ENCODE results near the gene FAM171A1. TPM values are rescaled to one million over a fixed set of nuclear protein-coding genes. Genes with fewer than 3 reads are reported as not detected.

FAM171A1 gene
- total and polyA plus RNA-seq, 8 donors: 12.4 to 34.1 (median 21.4) TPM

GRCh38 chr10:15238555-15239335, 132.3 kb downstream of the FAM171A1 start:
- Histone ChIP-seq H3K27ac (no peak overlapping the region), H3K27me3 (no peaks in the 10 kb centered on the region), H3K36me3 (no peaks in the 10 kb centered on the region), H3K9me3 (no peaks in the 10 kb centered on the region), H3K4me3 (no peak overlapping the region), H3K4me1 (no peaks in the 10 kb centered on the region)
- no peak for DNase-seq
- intact Hi-C loops (cut with DNase I): no loop called here
- TF ChIP-seq, protein P1, sequence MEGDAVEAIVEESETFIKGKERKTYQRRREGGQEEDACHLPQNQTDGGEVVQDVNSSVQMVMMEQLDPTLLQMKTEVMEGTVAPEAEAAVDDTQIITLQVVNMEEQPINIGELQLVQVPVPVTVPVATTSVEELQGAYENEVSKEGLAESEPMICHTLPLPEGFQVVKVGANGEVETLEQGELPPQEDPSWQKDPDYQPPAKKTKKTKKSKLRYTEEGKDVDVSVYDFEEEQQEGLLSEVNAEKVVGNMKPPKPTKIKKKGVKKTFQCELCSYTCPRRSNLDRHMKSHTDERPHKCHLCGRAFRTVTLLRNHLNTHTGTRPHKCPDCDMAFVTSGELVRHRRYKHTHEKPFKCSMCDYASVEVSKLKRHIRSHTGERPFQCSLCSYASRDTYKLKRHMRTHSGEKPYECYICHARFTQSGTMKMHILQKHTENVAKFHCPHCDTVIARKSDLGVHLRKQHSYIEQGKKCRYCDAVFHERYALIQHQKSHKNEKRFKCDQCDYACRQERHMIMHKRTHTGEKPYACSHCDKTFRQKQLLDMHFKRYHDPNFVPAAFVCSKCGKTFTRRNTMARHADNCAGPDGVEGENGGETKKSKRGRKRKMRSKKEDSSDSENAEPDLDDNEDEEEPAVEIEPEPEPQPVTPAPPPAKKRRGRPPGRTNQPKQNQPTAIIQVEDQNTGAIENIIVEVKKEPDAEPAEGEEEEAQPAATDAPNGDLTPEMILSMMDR (IDR thresholded peaks at IDR 0.05): no peak
- 85 to 88% methylated on average over 12 of the region's 12 CpGs for WGBS, 2 donors
- FAIRE-seq: no peak
- peak in 2 of 4 donors; percentile 52 to 55 for ATAC-seq

GRCh38 chr10:15237351-15237750, 133.7 kb downstream of the FAM171A1 start:
- Histone ChIP-seq H3K9me3 (no peaks in the 10 kb centered on the region), H3K4me3 (no peak overlapping the region), H3K27me3 (no peaks in the 10 kb centered on the region), H3K4me1 (no peaks in the 10 kb centered on the region), H3K27ac (peak overlapping the region in 2 of 4 donors; percentile 48 to 57), H3K36me3 (no peaks in the 10 kb centered on the region)
- DNase-seq: peak in 2 of 6 donors; percentile 40 to 55
- FAIRE-seq: no peak
- WGBS, 2 donors: 49 to 59% methylated on average over 5 of the region's 5 CpGs
- ATAC-seq: peak; percentile 78 to 93 (median 88)
- TF ChIP-seq, protein P1 (IDR thresholded peaks at IDR 0.05): no peak
- intact Hi-C loops (cut with DNase I): no loop called here

DNA sequence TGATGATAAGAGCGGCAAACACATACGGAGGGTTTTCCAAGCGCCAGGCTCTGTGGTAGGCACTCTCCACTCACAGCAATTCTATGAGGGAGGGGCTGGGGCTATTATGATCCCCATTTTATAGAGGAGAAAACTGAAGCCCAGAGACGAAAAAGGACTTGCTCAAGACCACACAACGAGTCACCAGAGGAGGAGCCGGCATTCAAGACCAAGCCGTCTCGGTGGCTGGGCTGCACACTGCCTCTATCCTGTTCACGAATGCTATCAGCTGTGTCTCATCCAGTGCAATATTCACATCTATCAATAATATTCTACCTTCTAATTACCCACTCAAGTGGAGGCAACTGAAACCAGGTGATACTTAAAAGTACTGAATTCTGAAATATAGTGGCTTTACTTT, 134.7 kb downstream of the FAM171A1 start:
- Histone ChIP-seq H3K27ac (no peak overlapping the region), H3K9me3 (no peaks in the 10 kb centered on the region), H3K4me1 (no peaks in the 10 kb centered on the region), H3K4me3 (no peak overlapping the region), H3K36me3 (no peaks in the 10 kb centered on the region), H3K27me3 (no peaks in the 10 kb centered on the region)
- TF ChIP-seq, protein P1 (IDR thresholded peaks at IDR 0.05): no peak
- FAIRE-seq (no peak), ATAC-seq (no peak), DNase-seq (no peak)
- WGBS, 2 donors: 91 to 94% methylated on average over 9 of the region's 9 CpGs
- intact Hi-C loops (cut with DNase I): no loop called here

- WGBS, 2 donors: 39 to 46% methylated on average over 8 of the region's 8 CpGs
- Histone ChIP-seq H3K9me3 (no peaks in the 10 kb centered on the region), H3K36me3 (no peaks in the 10 kb centered on the region), H3K4me1 (peaks cover 3 to 9% (median 4%) of the 10 kb centered on the region in 3 donors), H3K4me3 (no peak overlapping the region), H3K27ac (no peak overlapping the region), H3K27me3 (no peaks in the 10 kb centered on the region)
- TF ChIP-seq, protein P1 (IDR thresholded peaks at IDR 0.05): no peak
- intact Hi-C loops (cut with DNase I): no loop called here
- DNase-seq: no peak
- no peak for ATAC-seq
- FAIRE-seq: no peak
Observed at GRCh38 chr10:15232279-15232678, 138.8 kb downstream of the FAM171A1 start.

DNA sequence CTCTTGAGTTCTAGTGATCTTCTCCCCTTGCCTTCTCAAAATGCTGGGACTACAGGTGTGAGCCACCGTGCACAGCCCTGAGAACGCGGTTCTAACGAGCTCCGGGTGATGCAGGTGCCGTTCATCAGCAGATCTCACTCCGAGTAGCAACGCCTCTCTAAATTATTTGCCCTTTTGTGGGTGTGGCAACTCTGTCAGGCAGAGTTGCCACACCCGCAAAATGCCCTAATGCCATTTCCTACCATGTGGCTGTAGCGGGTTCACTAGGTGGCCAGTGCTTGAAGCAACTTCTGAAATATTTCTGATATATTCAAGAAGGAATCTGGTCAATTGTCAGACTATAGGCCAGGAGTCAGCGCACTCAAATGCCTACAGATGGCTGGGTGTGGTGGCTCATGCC, 139.7 kb downstream of the FAM171A1 start:
- Histone ChIP-seq H3K36me3 (no peaks in the 10 kb centered on the region), H3K27me3 (no peaks in the 10 kb centered on the region), H3K9me3 (no peaks in the 10 kb centered on the region), H3K4me3 (no peak overlapping the region), H3K27ac (no peak overlapping the region), H3K4me1 (peaks cover 3 to 9% (median 4%) of the 10 kb centered on the region in 3 donors)
- TF ChIP-seq, protein P1 (IDR thresholded peaks at IDR 0.05): no peak
- WGBS, 2 donors: 42 to 52% methylated on average over 11 of the region's 11 CpGs
- FAIRE-seq (no peak), DNase-seq (no peak), ATAC-seq (peak in 3 of 4 donors; percentile 42 to 59 (median 49))
- intact Hi-C loops (cut with DNase I): no loop called here

Measured in pancreas (tissue), 10 donors.